Measurements from ENCODE around the gene ALK.

DNA sequence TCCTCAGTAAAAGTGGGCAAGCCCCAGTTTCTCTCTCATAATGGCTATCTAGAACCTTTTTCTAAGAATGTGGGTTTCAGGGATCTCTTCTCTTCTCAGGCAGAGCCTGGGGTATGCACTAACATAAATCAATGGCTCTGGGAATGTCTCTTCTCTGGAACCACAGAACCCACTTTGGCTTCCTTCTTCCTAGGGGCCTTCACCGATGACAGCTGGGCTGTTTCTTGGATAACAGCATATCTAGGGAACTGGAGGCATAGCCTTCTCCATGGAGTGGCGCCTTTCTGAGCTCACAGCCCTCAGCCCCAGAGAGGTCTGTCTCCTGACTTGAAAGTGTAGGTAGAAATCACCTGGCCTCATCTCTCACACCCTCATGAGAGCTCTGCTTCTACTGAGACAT, 558.3 kb downstream of the ALK start:
- TF ChIP-seq YY1 (IDR thresholded peaks at IDR 0.05; ENCODE audit: insufficient read depth, insufficient read length) (no peak), SUZ12 (IDR thresholded peaks at IDR 0.05; ENCODE audit: extremely low read depth, insufficient read depth, insufficient read length) (no peak), ZNF274 (IDR thresholded peaks at IDR 0.05; ENCODE audit: low read depth, low read length) (no peak)

Measured in NT2/D1 (cell line).